Breast epithelium (tissue), 3 donors: ENCODE data around the gene ELP5.

Experiments
- POLR2A ChIP-seq: fragments of 450-650 bp; IDR thresholded peaks from one replicate; pipeline ENCODE4 v1.6.1; 2016; ENCODE audit warnings: antibody characterized with exemption, mild to moderate bottlenecking, moderate library complexity
- TF ChIP-seq, protein P1 (sequence below), 3 donors: fragments of 450-650 bp; IDR thresholded peaks; one replicate each; pipeline ENCODE4 v1.5.1; 2016 to 2017; ENCODE audit warnings: antibody characterized with exemption in 3 of 3, mild to moderate bottlenecking in 3 of 3, moderate library complexity in 3 of 3

GRCh38 chr17:7284911-7285310, 32.9 kb downstream of the ELP5 start:
- TF ChIP-seq POLR2A = no peak
- TF ChIP-seq, protein P1, sequence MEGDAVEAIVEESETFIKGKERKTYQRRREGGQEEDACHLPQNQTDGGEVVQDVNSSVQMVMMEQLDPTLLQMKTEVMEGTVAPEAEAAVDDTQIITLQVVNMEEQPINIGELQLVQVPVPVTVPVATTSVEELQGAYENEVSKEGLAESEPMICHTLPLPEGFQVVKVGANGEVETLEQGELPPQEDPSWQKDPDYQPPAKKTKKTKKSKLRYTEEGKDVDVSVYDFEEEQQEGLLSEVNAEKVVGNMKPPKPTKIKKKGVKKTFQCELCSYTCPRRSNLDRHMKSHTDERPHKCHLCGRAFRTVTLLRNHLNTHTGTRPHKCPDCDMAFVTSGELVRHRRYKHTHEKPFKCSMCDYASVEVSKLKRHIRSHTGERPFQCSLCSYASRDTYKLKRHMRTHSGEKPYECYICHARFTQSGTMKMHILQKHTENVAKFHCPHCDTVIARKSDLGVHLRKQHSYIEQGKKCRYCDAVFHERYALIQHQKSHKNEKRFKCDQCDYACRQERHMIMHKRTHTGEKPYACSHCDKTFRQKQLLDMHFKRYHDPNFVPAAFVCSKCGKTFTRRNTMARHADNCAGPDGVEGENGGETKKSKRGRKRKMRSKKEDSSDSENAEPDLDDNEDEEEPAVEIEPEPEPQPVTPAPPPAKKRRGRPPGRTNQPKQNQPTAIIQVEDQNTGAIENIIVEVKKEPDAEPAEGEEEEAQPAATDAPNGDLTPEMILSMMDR (IDR thresholded peaks at IDR 0.05) = no peak
